ENCODE data around the gene RACK1.
"Not testable (repeated sequence)": the region's sequence is repeated elsewhere in the genome, so short reads cannot be mapped to it uniquely, and the experiment has no call there.

DNA sequence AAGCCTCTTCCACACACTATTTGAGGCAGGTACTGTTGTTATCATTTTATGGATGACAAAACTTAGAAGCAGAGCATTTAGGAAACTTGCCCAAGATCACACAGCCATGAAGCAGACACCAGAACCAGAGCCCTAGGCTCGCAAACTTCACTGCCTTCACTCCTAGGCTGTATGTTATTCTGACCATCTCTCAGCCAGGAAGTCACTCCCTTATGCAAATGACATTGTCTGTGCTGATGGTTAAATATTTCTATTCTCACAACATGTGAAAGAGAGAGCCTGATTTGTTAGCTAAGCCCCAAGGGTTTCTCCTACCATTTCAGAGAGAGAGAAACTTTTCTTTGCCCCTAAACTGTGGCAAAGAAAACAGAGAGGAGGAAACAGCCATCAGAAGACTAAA is 43.6 kb upstream of the RACK1 start:
- TF ChIP-seq FOXK1 (CRISPR knock-in tag; IDR thresholded peaks at IDR 0.05; ENCODE audit: borderline replicate concordance, low read depth); ZNF598 (CRISPR knock-in tag; IDR thresholded peaks at IDR 0.05; ENCODE audit: borderline replicate concordance); ZBTB21 (CRISPR knock-in tag; IDR thresholded peaks at IDR 0.05); ATM (IDR thresholded peaks at IDR 0.05; ENCODE audit: borderline replicate concordance); POLR2AphosphoS5 (IDR thresholded peaks at IDR 0.05; ENCODE audit: low read depth, low read length); BHLHE40 (IDR thresholded peaks at IDR 0.05; ENCODE audit: low read length); ESRRA (CRISPR knock-in tag; IDR thresholded peaks at IDR 0.05; ENCODE audit: low read depth): not testable (repeated sequence)
- TF ChIP-seq, protein P1, sequence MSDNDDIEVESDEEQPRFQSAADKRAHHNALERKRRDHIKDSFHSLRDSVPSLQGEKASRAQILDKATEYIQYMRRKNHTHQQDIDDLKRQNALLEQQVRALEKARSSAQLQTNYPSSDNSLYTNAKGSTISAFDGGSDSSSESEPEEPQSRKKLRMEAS (IDR thresholded peaks at IDR 0.05) = not testable (repeated sequence)
- TF ChIP-seq, protein P2, sequence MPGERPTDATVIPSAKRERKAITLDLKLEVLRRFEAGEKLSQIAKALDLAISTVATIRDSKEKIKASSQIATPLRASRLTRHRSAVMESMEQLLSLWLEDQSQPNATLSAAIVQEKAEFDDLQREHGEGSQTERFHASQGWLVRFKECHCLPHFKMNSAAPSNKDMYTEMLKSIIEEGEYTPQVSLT (CRISPR knock-in tag; IDR thresholded peaks at IDR 0.05; ENCODE audit: borderline replicate concordance, low read depth) = not testable (repeated sequence)
- TF ChIP-seq, protein P3, sequence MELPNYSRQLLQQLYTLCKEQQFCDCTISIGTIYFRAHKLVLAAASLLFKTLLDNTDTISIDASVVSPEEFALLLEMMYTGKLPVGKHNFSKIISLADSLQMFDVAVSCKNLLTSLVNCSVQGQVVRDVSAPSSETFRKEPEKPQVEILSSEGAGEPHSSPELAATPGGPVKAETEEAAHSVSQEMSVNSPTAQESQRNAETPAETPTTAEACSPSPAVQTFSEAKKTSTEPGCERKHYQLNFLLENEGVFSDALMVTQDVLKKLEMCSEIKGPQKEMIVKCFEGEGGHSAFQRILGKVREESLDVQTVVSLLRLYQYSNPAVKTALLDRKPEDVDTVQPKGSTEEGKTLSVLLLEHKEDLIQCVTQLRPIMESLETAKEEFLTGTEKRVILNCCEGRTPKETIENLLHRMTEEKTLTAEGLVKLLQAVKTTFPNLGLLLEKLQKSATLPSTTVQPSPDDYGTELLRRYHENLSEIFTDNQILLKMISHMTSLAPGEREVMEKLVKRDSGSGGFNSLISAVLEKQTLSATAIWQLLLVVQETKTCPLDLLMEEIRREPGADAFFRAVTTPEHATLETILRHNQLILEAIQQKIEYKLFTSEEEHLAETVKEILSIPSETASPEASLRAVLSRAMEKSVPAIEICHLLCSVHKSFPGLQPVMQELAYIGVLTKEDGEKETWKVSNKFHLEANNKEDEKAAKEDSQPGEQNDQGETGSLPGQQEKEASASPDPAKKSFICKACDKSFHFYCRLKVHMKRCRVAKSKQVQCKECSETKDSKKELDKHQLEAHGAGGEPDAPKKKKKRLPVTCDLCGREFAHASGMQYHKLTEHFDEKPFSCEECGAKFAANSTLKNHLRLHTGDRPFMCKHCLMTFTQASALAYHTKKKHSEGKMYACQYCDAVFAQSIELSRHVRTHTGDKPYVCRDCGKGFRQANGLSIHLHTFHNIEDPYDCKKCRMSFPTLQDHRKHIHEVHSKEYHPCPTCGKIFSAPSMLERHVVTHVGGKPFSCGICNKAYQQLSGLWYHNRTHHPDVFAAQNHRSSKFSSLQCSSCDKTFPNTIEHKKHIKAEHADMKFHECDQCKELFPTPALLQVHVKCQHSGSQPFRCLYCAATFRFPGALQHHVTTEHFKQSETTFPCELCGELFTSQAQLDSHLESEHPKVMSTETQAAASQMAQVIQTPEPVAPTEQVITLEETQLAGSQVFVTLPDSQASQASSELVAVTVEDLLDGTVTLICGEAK (IDR thresholded peaks at IDR 0.05) = not testable (repeated sequence)
- TF ChIP-seq, protein P3 (CRISPR knock-in tag; IDR thresholded peaks at IDR 0.05) = not testable (repeated sequence)
- TF ChIP-seq, protein P4, sequence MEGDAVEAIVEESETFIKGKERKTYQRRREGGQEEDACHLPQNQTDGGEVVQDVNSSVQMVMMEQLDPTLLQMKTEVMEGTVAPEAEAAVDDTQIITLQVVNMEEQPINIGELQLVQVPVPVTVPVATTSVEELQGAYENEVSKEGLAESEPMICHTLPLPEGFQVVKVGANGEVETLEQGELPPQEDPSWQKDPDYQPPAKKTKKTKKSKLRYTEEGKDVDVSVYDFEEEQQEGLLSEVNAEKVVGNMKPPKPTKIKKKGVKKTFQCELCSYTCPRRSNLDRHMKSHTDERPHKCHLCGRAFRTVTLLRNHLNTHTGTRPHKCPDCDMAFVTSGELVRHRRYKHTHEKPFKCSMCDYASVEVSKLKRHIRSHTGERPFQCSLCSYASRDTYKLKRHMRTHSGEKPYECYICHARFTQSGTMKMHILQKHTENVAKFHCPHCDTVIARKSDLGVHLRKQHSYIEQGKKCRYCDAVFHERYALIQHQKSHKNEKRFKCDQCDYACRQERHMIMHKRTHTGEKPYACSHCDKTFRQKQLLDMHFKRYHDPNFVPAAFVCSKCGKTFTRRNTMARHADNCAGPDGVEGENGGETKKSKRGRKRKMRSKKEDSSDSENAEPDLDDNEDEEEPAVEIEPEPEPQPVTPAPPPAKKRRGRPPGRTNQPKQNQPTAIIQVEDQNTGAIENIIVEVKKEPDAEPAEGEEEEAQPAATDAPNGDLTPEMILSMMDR (CRISPR knock-in tag; IDR thresholded peaks at IDR 0.05) = not testable (repeated sequence)
- TF ChIP-seq, protein P5, sequence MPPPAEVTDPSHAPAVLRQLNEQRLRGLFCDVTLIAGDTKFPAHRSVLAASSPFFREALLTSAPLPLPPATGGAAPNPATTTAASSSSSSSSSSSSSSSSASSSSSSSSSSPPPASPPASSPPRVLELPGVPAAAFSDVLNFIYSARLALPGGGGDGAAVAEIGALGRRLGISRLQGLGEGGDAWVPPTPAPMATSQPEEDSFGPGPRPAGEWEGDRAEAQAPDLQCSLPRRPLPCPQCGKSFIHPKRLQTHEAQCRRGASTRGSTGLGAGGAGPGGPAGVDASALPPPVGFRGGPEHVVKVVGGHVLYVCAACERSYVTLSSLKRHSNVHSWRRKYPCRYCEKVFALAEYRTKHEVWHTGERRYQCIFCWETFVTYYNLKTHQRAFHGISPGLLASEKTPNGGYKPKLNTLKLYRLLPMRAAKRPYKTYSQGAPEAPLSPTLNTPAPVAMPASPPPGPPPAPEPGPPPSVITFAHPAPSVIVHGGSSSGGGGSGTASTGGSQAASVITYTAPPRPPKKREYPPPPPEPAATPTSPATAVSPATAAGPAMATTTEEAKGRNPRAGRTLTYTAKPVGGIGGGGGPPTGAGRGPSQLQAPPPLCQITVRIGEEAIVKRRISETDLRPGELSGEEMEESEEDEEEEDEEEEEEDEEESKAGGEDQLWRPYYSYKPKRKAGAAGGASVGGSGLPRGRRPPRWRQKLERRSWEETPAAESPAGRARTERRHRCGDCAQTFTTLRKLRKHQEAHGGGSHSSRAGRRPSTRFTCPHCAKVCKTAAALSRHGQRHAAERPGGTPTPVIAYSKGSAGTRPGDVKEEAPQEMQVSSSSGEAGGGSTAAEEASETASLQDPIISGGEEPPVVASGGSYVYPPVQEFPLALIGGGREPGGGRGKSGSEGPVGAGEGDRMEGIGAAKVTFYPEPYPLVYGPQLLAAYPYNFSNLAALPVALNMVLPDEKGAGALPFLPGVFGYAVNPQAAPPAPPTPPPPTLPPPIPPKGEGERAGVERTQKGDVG (CRISPR knock-in tag; IDR thresholded peaks at IDR 0.05; ENCODE audit: borderline replicate concordance) = not testable (repeated sequence)

Measured in HepG2 (cell line).